GM18870 (cell line): ENCODE measurements around the gene JAK2.

ENCODE experiments used
- ATAC-seq: cut with Tn5 transposase; IDR thresholded peaks from one replicate; pipeline ENCODE4 v1.9.1; 2021; ENCODE audit warnings: moderate library complexity; ENCODE audit not compliant: unreplicated experiment

The JAK2 gene

GRCh38 chr9:5122516-5122915, 137.4 kb downstream of the JAK2 start:
- no peak for ATAC-seq

- no peak for ATAC-seq
Measured at GRCh38 chr9:5140151-5140550, 155.1 kb downstream of the JAK2 start.

GRCh38 chr9:5144217-5144616, 159.1 kb downstream of the JAK2 start:
- no peak for ATAC-seq

GRCh38 chr9:5146241-5146640, 161.2 kb downstream of the JAK2 start:
- ATAC-seq = no peak
